ENCODE measurements around the gene PRRT1.
A peak's percentile ranks its signal among the peaks of the same experiment; 100 is the strongest.

PRRT1 gene

DNA sequence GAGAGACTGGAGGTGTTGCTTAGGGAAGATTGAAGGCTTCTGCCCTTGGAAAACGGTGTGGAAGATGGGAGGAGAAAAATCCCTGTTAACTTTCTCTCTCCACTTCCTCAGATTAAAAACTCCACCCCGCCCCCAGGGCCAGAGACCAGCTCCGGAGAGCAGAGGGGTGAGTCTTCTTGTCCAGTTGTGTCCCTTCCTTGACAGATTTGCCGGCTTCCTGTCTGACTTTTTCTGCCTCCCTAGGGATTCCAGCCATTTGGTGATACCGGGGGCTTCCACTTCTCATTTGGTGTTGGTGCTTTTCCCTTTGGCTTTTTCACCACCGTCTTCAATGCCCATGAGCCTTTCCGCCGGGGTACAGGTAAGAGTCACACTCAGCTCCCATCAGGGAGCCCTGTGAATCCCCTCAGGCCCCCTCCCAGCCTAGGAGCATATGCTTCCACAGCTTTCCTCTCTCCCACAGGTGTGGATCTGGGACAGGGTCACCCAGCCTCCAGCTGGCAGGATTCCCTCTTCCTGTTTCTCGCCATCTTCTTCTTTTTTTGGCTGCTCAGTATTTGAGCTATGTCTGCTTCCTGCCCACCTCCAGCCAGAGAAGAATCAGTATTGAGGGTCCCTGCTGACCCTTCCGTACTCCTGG lies 28.1 kb upstream of the PRRT1 start:
- TF ChIP-seq, protein P1, sequence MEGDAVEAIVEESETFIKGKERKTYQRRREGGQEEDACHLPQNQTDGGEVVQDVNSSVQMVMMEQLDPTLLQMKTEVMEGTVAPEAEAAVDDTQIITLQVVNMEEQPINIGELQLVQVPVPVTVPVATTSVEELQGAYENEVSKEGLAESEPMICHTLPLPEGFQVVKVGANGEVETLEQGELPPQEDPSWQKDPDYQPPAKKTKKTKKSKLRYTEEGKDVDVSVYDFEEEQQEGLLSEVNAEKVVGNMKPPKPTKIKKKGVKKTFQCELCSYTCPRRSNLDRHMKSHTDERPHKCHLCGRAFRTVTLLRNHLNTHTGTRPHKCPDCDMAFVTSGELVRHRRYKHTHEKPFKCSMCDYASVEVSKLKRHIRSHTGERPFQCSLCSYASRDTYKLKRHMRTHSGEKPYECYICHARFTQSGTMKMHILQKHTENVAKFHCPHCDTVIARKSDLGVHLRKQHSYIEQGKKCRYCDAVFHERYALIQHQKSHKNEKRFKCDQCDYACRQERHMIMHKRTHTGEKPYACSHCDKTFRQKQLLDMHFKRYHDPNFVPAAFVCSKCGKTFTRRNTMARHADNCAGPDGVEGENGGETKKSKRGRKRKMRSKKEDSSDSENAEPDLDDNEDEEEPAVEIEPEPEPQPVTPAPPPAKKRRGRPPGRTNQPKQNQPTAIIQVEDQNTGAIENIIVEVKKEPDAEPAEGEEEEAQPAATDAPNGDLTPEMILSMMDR (IDR thresholded peaks at IDR 0.05; ENCODE audit: extremely low read depth, missing control alignments) = no peak

DNA sequence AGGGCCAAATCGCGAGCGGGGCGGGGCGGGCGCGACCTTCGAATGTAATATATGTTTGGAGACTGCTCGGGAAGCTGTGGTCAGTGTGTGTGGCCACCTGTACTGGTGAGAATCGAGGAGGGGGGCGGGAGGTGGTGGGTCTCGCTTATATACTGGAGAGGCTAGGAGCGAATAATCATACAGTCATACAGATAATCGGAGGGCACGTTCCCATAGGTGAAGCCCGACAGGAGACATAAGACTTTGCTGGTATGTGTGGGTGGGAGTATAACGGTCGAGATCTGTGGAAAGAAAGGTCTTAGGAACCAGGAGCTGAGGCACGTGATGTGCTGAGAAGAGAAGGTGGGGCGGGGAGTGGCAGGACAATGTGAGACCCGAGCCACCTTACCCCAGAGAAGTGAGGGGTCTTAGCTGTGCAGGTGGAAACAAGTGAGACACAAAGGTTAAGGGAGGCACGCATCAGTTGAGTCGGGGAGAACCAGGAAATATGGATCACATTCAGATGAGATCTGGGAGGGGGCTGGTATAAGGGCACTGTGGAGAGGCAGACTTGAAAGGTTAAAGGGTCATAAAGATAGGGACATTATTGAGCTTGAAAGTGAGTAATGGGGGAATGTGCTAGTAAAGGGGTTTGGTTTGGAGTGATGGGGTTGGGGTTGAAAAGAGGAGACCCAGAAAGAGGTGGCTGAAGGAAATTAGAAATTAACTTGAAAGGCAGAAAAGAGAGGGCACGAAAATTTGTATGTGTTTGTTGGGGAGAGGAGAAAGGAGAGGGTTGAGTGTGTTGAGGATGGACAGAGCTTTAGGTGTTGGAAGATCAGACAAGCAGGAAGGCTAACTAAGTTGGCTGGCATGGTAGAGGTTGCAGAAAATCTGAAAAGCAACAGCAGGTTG lies 27.1 kb upstream of the PRRT1 start:
- no peak for DNase-seq (ENCODE audit: low spot score)
- TF ChIP-seq, protein P1 (IDR thresholded peaks at IDR 0.05; ENCODE audit: extremely low read depth, missing control alignments) = no peak

More for the DNA sequence above, 28.1 kb upstream of the PRRT1 start:
- DNase-seq (ENCODE audit: low spot score) = no peak

DNA sequence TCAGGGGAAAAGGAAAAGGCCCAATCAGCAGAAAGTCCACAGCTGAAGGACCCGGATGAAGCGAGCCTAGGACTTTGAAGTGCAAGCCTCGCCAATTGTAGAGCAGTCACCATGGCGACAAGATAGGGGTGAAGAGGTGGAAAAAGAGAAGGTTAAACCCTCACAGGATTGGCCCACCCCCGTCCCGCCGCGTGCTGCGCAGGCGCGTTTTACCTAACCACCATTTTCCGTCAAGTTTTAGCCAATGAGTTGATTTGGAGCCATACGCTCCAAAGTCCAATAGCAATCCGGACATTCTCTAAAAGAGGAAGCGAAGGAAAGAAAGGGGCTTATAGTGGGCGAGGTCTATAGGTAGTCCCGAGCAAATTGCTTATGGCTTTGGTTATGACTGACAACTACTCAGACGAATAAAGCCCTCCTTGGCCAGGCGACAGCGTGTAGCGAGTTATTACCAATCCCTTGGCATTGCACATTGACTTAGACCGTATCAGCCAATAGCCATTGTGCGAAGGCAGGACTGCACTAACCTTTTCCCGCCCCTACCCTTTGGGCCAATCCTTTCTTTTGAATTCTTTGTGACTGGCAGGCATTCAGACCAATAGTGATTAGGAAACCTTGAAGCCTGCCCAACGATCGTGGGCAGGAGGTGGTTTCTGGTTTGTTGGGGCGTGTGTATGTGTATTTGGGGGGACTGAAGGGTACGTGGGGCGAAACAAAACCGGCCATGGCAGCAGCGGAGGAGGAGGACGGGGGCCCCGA lies 26.2 kb upstream of the PRRT1 start, which contains the start of gene RNF5:
Gene RNF5, plus strand, starts transcription at position 618 of the 759 bp plus-strand sequence. Its CDS starts 107 bp downstream, at position 725.
- DNase-seq (ENCODE audit: low spot score) = peak; percentile 92
- TF ChIP-seq, protein P1 (IDR thresholded peaks at IDR 0.05; ENCODE audit: extremely low read depth, missing control alignments) = no peak

DNA sequence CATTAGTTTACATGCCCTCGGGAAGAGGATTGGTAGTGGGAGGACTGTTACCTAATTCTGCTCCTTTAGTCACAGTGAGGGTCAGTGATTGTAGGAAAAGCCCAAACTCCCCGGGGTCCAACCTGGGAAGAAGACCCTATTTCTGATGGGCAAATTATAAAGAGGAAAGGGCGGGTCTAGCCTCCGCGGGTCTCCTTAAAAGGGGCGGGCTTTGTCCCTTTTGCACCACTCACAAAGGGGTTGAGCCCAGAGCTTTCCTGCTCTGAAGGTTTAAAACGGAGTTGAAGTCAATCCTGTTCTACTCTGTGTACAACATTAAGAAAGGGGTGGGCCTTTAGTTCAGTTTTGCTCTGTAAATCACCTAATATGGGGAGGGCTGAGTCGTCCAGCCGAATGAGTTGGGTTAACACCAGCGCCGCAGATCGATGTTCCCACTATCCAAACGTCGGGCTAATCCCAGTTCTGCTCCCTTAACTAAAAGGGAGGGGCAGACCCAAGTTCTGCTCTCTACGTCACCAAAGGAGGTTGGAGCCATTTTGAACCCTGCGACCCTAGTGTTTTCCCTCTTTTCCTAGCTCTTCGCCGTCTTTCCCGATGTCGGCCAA lies 25.5 kb upstream of the PRRT1 start:
- DNase-seq (ENCODE audit: low spot score) = no peak
- TF ChIP-seq, protein P1 (IDR thresholded peaks at IDR 0.05; ENCODE audit: extremely low read depth, missing control alignments) = no peak

DNA sequence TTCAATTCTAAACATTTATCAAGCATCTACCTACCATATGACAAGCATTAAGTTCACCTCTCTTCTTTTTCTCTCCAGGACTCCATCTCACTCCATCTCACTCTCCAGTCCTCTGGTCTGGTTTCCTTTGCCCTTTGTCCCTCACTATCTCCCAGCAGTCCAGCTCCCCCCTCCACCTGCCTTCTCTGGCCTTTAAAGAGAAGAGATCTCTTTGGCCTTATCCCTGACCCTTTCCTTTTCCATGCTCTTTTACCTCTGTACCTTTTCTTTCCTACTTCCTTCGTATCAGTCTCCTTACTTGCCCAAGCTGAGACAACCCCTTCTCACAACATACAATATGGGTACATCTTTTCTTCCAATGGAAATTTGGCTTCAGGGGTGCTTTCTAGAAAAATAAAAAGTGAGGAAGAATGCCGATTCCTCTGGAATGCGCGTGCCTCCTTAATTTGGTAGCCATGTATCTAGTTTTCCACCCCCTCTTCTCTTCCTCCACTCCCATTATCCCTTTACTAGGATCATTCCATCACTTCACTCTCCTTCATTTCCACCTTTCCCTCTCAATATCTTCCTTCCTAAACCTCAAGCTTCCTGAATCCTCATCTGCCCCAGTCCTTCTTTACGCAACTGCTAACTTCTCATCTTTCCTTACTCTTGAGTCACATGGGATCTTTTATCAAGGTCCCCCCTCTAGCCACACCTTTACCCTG lies 24.9 kb upstream of the PRRT1 start:
- TF ChIP-seq, protein P1 (IDR thresholded peaks at IDR 0.05; ENCODE audit: extremely low read depth, missing control alignments) = no peak

DNA sequence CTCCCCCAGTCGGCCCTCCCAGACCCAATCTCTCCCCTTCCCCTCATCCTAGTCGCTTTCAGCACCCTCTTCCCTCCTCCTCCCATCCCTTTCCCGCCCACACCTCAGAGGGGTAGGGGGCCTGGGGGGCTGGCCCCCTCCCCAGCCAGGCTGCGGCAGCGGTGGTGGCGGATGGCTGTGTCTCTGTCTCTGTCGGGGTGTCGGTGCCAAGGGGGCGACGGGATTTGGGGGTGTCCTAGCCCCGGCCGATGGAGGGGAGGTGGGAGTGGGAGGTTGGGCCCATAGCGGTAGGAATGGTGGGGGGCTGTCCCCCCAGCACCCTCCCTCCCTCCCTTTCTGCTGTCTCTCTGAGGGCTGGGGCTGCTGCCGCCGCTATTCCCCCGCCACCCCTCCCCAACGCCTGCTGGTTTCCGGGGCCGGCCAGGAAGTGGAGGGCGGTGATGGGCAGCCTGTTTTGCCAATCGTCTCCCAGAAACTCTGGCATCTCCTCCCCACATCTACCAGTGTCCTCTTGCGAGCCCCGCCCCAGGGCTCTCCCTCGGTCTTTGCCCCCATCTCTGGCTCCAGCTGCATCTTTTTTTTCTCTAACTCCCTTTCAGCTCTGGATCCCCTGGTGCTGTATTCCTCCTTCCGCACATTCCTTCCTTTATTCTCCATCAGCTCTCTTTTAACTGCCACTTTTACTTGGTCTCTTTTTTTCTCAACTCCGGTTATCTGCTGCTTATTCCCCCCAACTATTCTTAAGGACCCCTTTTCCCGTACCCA lies 24.2 kb upstream of the PRRT1 start, which contains the start of gene AGPAT1:
Gene AGPAT1, minus strand, starts transcription at position 374 of the 765 bp plus-strand sequence. CDS start 4,588 bp downstream, outside the sequence.
- TF ChIP-seq, protein P1 (IDR thresholded peaks at IDR 0.05; ENCODE audit: extremely low read depth, missing control alignments) = no peak
- DNase-seq (ENCODE audit: low spot score) = peak; percentile 98

More for the DNA sequence above, 24.9 kb upstream of the PRRT1 start:
- no peak for DNase-seq (ENCODE audit: low spot score)

All from GM20000 (cell line).